GM12892 (cell line): Measurements from ENCODE around the gene TRIO.

Experiments used
- POLR2A ChIP-seq: IDR thresholded peaks from 2 replicates; pipeline ENCODE4 v1.6.1; 2011; ENCODE audit warnings: low read depth, low read length, control low read depth
- POLR2AphosphoS5 ChIP-seq: IDR thresholded peaks from 2 replicates; pipeline ENCODE4 v1.6.1; 2011; ENCODE audit warnings: low read depth, low read length, control low read depth
- TAF1 ChIP-seq: IDR thresholded peaks from 2 replicates; pipeline ENCODE4 v1.6.1; 2011; ENCODE audit warnings: low read depth, mild to moderate bottlenecking, control low read depth, low read length, borderline replicate concordance

GRCh38 chr5:14256026-14256690, 113.0 kb downstream of the TRIO start:
- TF ChIP-seq POLR2A: no peak
- TF ChIP-seq POLR2AphosphoS5: no peak
- TF ChIP-seq TAF1: no peak
